SK-N-MC (cell line): ENCODE data around the gene GASK1A.

ENCODE experiments used
- EZH2 ChIP-seq: fragments of 200-600 bp; sonication (generic); IDR thresholded peaks from one replicate; pipeline ENCODE4 v1.6.1; 2017; ENCODE audit warnings: antibody characterized with exemption
- FOXP2 ChIP-seq: optimal IDR thresholded peaks from 2 replicates; pipeline ENCODE3; 2011; ENCODE audit warnings: mild to moderate bottlenecking, moderate library complexity; ENCODE audit not compliant: insufficient read depth; ENCODE audit errors: extremely low read length, control extremely low read depth
- POLR2AphosphoS5 ChIP-seq: IDR thresholded peaks from 2 replicates; pipeline ENCODE4 v1.6.1; 2012; ENCODE audit warnings: mild to moderate bottlenecking, low read depth, low read length, borderline replicate concordance

DNA sequence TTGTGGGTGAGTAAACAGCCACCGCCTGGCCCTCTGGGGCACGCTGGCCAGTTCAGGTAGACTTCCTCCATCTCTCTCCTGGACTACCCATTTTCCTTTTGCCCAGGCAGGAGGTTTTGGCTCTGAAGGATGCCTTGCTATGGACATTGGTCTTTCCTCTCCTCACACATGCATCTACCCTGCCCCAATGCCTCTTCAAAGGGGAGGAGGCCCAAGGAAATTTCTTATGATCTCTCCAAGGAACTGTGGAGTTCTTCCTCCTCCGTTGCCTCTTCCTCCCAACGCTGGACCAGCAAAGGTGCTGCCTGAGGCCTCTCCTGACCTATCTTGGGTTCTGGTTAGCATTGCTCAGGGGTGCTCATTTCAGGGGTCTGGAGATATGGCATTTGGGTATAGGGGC, 93.2 kb downstream of the GASK1A start:
- TF ChIP-seq POLR2AphosphoS5 (no peak), EZH2 (no peak), FOXP2 (no peak)
